Measurements from ENCODE around the gene NETO2. TPM values are rescaled to one million over a fixed set of nuclear protein-coding genes. Genes with fewer than 3 reads are reported as not detected.
A peak's percentile ranks its signal among the peaks of the same experiment; 100 is the strongest.

NETO2 gene
- total and polyA plus RNA-seq, 2 of the 13 experiments (the other 11 are each of a cell fraction or from before 2014, with no cell fraction given), result 8.2 to 13.5 TPM

- TF ChIP-seq CBX2 (IDR thresholded peaks at IDR 0.05; ENCODE audit: low read depth, low read length), result no peak
- TF ChIP-seq CBX2 (CRISPR knock-in tag; IDR thresholded peaks at IDR 0.05; ENCODE audit: low read depth), result peak; percentile 77; the same call in 1 of the 2 replicates
- peak; percentile 97 for TF ChIP-seq KDM3A (CRISPR knock-in tag; IDR thresholded peaks at IDR 0.05; ENCODE audit: low read depth)
- no peak for TF ChIP-seq IRX3 (CRISPR knock-in tag; IDR thresholded peaks at IDR 0.05; ENCODE audit: borderline replicate concordance, low read depth)
- no peak for TF ChIP-seq POLR2AphosphoS2 (IDR thresholded peaks at IDR 0.05; ENCODE audit: low read depth, low read length)
- TF ChIP-seq ARID3A (IDR thresholded peaks at IDR 0.05; ENCODE audit: low read depth, low read length), result peak; percentile 13; the same call in 1 of the 2 replicates
- no peak for TF ChIP-seq JUNB (CRISPR knock-in tag; IDR thresholded peaks at IDR 0.05; ENCODE audit: borderline replicate concordance)
- TF ChIP-seq TGIF2 (CRISPR knock-in tag; IDR thresholded peaks at IDR 0.05), result peak; percentile 67
- no peak for TF ChIP-seq ZNF770 (CRISPR knock-in tag; IDR thresholded peaks at IDR 0.05)
- TF ChIP-seq MZF1 (CRISPR knock-in tag; IDR thresholded peaks at IDR 0.05; ENCODE audit: borderline replicate concordance), result no peak
- TF ChIP-seq ZBTB21 (CRISPR knock-in tag; IDR thresholded peaks at IDR 0.05), result no peak; the same call in 1 of the 2 replicates
- TF ChIP-seq CBFB (CRISPR knock-in tag; IDR thresholded peaks at IDR 0.05), result peak; percentile 33; the same call in 1 of the 2 replicates
- TF ChIP-seq ZIK1 (CRISPR knock-in tag; IDR thresholded peaks at IDR 0.05; ENCODE audit: borderline replicate concordance, low read depth), result no peak
- no peak for TF ChIP-seq CREB1 (IDR thresholded peaks at IDR 0.05)
- TF ChIP-seq CREB1 (CRISPR knock-in tag; IDR thresholded peaks at IDR 0.05), result no peak
- no peak for TF ChIP-seq ZNF703 (CRISPR knock-in tag; IDR thresholded peaks at IDR 0.05; ENCODE audit: borderline replicate concordance)
- no peak for TF ChIP-seq CREB3 (CRISPR knock-in tag; IDR thresholded peaks at IDR 0.05)
- 0 out of 2 replicates have a peak, but pooled peaks have one; percentile 14 for TF ChIP-seq ZNF235 (CRISPR knock-in tag; IDR thresholded peaks at IDR 0.05; ENCODE audit: borderline replicate concordance)
- TF ChIP-seq ZSCAN21 (CRISPR knock-in tag; IDR thresholded peaks at IDR 0.05; ENCODE audit: borderline replicate concordance), result peak; percentile 66; the same call in 1 of the 2 replicates
These were observed 105.8 kb downstream of the NETO2 start (continued) for GRCh38 chr16:47037746-47038458.

Data from HepG2 (cell line).